BJ (cell line): ENCODE data around the gene FAM151A. TPM values are rescaled to one million over a fixed set of nuclear protein-coding genes. Genes with fewer than 3 reads are reported as not detected.
"Not testable (repeated sequence)": the region's sequence is repeated elsewhere in the genome, so short reads cannot be mapped to it uniquely, and the experiment has no call there.

Experiments used
- CTCF ChIA-PET: fragments of 350-600 bp; formaldehyde crosslinking; extraction: SDS; loops from one replicate; lab custom pipeline; 2021; ENCODE audit warnings: antibody characterized with exemption, inconsistent platforms; lab: Yijun Ruan, JAX
- POLR2A ChIA-PET: fragments of 300-600 bp; sonication (Branson Sonifier 250); formaldehyde crosslinking; extraction: SDS; loops from one replicate; lab custom pipeline; 2021; ENCODE audit warnings: antibody characterized with exemption; lab: Charles Lee
- DNase-seq: peaks from one replicate; pipeline ENCODE4 v3.0.0-alpha.2; 2011; ENCODE audit warnings: low read depth
- H3K27me3 ChIP-seq: 2 replicates; pipeline ENCODE4 v1.6.0; 2011; ENCODE audit warnings: low read length; ENCODE audit not compliant: control insufficient read depth, insufficient read depth
- H3K36me3 ChIP-seq: 2 replicates; pipeline ENCODE4 v1.5.1; 2011; ENCODE audit warnings: low read length; ENCODE audit not compliant: control insufficient read depth, insufficient read depth
- H3K4me3 ChIP-seq: 2 replicates; pipeline ENCODE4 v1.5.1; 2011; ENCODE audit warnings: low read depth, mild to moderate bottlenecking, control low read depth, low read length
- polyA plus RNA-seq: library from polyadenylated mRNA; depleted of rRNA; stranded (reverse); fragments of >200 nt; gene quantifications from 2 replicates; pipeline ENCODE4 v1.2.3, GENCODE V29; 2011
- TF ChIP-seq, protein P1 (sequence below): IDR thresholded peaks from 2 replicates; pipeline ENCODE4 v1.5.1; 2011; ENCODE audit warnings: low read depth, mild to moderate bottlenecking, control low read depth, inconsistent platforms, low read length, moderate library complexity; ENCODE audit not compliant: insufficient read depth

FAM151A gene
- polyA plus RNA-seq, 1 experiment: not detected

DNA sequence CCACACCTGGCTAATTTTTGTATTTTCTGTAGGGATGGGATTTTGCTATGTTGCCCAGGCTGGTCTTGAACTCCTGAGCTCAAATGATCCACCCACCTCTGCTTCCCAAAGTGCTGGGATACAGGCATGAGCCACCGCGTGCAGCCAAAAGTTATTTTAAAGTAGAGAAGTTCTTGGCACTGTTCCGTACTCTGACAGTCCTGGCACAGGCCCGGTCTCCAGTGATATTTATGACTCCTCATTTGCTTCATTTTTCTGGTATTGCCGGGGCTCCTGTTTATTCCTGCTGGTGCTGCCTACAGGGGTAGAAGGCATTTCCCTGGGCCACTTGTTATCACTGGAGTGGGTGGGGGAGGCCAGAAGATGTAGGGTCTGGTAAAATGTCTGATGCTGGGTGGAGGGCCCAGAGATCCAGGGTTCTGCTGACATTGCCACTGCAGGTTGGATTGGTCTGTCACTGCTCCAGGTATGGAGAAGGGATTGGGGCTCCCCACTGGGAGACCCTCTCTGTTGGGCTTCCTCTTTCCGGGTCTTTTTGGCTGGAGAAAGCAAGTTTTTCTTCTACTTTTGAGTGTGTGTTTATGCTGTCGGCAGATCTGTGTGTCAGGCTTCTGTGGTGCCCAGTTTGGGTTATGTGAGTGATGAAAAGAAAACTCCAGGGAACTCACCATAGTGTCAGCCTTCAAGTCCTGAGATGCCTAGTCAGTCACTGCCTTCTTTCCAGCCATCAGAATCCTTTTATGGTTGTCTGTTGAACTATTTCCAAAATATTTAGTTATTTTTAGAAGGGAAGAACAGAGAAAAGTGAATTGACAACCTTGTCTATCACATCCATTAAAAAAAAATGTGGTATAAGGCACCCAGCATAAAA, 22.7 kb upstream of the FAM151A start:
- DNase-seq: no peak
- TF ChIP-seq, protein P1, sequence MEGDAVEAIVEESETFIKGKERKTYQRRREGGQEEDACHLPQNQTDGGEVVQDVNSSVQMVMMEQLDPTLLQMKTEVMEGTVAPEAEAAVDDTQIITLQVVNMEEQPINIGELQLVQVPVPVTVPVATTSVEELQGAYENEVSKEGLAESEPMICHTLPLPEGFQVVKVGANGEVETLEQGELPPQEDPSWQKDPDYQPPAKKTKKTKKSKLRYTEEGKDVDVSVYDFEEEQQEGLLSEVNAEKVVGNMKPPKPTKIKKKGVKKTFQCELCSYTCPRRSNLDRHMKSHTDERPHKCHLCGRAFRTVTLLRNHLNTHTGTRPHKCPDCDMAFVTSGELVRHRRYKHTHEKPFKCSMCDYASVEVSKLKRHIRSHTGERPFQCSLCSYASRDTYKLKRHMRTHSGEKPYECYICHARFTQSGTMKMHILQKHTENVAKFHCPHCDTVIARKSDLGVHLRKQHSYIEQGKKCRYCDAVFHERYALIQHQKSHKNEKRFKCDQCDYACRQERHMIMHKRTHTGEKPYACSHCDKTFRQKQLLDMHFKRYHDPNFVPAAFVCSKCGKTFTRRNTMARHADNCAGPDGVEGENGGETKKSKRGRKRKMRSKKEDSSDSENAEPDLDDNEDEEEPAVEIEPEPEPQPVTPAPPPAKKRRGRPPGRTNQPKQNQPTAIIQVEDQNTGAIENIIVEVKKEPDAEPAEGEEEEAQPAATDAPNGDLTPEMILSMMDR: no peak
- CTCF ChIA-PET: no interaction called here
- Histone ChIP-seq H3K4me3 (no peak overlapping the region), H3K36me3 (no peaks in the 10 kb centered on the region), H3K27me3 (peaks cover 13% of the 10 kb centered on the region)
- POLR2A ChIA-PET: no interaction called here

DNA sequence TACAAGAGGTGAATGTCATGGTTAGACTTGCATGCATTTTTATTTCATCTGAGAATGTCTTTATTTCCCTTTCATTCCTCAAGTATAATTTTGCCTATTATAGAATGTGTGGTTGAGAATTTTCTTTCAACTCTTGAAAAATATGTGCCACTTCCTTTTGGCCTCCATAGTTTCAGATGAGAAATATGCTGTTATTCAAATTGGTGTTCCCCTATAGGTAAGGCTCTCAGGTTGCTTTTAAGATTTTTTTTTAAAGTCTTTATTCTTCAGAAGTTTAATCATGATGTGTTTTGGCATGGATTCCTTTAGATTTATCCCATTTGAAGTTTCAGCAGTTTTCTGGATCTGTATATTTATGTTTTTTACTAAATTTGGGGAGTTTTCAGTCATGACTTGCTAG, 20.4 kb upstream of the FAM151A start:
- CTCF ChIA-PET: no interaction called here
- Histone ChIP-seq H3K27me3 (peaks cover 3% of the 10 kb centered on the region; the same call in 1 of the 2 replicates), H3K36me3 (no peaks in the 10 kb centered on the region), H3K4me3 (no peak overlapping the region)
- TF ChIP-seq, protein P1: no peak
- POLR2A ChIA-PET: no interaction called here
- DNase-seq: no peak

DNA sequence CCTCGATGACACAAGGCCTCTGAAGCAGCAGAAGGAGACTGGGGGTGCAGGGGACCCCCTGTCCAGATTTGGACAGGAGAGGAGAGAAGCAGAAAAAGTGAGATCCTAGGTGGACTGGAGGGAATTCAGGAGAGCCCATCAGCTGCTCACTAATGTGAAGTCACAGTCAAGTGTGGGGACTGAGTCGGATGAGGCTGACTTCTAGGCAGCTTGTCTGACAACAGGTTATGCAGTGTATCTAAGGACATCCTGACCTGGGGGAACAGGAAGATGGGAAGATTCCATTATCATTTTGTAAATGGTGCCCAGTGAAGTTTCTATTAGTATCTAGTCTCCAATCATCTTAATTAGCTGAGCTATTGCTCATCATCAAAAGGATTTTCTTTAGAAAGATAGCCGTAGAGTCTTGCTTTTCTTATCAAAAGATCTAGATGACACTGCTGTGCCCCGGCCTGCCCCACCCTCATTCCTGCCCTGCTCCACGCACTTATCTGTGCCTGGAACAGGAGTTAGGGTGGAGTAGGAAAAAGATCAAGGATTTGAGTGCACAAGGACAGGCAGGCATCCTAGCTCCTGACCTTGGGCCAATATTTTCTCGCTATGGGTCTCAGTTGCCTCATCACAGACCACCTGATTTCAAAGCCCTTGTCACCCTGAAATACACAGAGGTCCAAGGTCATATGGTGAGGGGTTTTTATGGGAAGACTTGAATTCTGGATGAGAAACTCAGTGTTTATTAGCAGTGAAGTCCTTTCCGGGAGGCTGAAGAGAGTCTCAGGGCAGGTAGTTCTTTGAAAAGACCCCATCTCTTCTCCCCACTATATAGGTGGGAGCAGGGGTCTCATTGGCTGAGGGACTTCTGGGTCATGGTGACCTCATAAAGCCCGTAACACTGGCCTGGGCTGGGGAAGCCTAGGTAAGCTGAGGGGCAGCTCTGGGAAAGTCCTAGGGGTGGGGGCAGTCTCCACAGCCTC, 17.8 kb upstream of the FAM151A start, which contains the start of gene MROH7:
Gene MROH7 (plus strand): TSS at position 924 of the 974 bp plus-strand sequence. CDS start 11,141 bp downstream, outside the sequence.
- peaks cover 3% of the 10 kb centered on the region; the same call in 1 of the 2 replicates for H3K27me3 ChIP-seq
- POLR2A ChIA-PET: no interaction called here
- no peaks in the 10 kb centered on the region for H3K36me3 ChIP-seq
- CTCF ChIA-PET: no interaction called here
- no peak for DNase-seq
- H3K4me3 ChIP-seq: no peak within 1 kb of the TSS
- TF ChIP-seq, protein P1: no peak

DNA sequence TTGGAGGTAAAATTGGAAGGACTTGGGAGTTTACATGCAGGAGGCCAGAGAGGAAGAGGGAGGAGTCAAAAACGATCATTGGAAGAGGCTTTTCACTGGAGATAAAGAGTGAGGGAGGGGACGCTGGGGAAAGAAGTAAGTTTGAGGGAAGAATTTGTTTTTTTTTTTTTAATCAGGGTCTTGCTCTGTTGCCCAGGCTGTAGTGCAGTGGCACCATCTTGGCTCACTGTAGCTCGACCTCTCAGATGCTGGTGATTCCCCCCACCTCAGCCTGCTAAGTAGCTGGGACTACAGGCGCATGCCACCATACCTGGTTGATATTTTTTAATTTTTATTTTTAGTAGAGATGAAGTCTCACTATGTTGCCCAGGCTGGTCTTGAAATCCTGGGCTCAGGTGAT, 17.0 kb upstream of the FAM151A start:
- no peak for DNase-seq
- Histone ChIP-seq H3K36me3 (no peaks in the 10 kb centered on the region), H3K4me3 (no peak overlapping the region), H3K27me3 (peaks cover 5% of the 10 kb centered on the region; the same call in 1 of the 2 replicates)
- ChIA-PET CTCF (no interaction called here), POLR2A (interaction anchor here (0.5 kb wide), 1 partner anchor 187 kb away, joined by 4 read pairs; no protein-coding TSS in a partner anchor)
- TF ChIP-seq, protein P1: no peak

DNA sequence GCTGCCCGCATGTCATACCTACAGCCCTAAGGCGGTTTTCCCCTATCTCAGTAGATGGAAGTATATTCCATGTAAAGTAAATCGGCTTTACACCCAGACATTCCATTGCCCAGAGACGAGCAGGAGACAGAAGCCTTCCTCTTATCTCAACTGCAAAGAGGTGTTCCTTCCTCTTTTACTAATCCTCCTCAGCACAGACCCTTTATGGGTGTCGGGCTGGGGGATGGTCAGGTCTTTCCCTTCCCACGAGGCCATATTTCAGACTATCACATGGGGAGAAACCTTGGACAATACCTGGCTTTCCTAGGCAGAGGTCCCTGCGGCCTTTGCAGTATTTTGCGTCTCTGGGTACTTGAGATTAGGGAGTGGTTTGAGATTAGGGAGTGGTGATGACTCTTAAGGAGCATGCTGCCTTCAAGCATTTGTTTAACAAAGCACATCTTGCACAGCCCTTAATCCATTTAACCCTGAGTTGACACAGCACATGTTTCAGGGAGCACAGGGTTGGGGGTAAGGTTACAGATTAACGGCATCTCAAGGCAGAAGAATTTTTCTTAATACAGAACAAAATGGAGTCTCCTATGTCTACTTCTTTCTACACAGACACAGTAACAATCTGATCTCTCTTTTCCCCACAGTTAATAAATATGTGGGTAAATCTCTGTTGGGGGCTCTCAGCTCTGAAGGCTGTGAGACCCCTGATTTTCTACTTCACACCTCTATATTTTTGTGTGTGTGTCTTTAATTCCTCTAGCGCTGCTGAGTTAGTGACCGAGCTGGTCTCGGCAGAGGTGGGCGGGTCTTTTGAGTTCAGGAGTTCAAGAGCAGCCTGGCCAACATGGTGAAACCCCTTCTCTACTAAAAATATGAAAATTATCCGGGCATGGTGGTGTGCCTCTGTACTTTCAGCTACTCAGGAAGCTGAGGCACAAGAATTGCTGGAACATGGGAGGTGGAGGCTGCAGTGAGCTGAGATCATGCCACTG, 13.4 kb upstream of the FAM151A start:
- DNase-seq, POLR2A ChIA-PET, CTCF ChIA-PET, H3K27me3 ChIP-seq, H3K4me3 ChIP-seq, H3K36me3 ChIP-seq: not testable (repeated sequence)

DNA sequence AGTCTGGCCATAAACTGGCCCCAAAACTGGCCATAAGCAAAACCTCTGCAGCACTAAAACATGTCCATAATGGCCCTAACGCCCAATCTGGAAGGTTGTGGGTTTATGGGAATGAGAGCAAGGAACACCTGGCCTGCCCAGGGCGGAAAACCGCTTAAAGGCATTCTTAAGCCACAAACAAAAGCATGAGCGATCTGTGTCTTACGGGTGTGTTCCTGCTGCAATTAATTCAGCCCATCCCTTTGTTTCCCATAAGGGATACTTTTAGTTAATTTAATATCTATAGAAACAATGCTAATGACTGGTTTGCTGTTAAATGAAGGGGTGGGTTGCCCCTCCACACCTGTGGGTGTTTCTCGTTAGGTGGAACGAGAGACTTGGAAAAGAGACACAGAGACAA, 12.5 kb upstream of the FAM151A start:
- H3K4me3 ChIP-seq, H3K27me3 ChIP-seq, CTCF ChIA-PET, DNase-seq, POLR2A ChIA-PET, H3K36me3 ChIP-seq: not testable (repeated sequence)
